ENCODE data around the gene TM9SF4. TPM values are rescaled to one million over a fixed set of nuclear protein-coding genes. Genes with fewer than 3 reads are reported as not detected.

Gene TM9SF4
- total RNA-seq, 2 donors from 2014 or later, result 76.7 to 79.9 TPM

GRCh38 chr20:32079655-32080109, 29.8 kb upstream of the TM9SF4 start:
- Histone ChIP-seq H3K4me1 (no peaks in the 10 kb centered on the region), H3K4me3 (no peak overlapping the region), H3K27ac (no peak overlapping the region), H3K36me3 (no peaks in the 10 kb centered on the region), H3K27me3 (no peaks in the 10 kb centered on the region), H3K9me3 (no peaks in the 10 kb centered on the region), H3K9ac (ENCODE audit: low read depth in 2 of 2, low read length in 2 of 2) (no peak overlapping the region)
- TF ChIP-seq CTCF (IDR thresholded peaks at IDR 0.05), result no peak
- intact Hi-C loops (cut with DNase I), result no loop called here
- no peak for DNase-seq

- no peaks in the 10 kb centered on the region for H3K9me3 ChIP-seq
- H3K9ac ChIP-seq (ENCODE audit: low read depth in 2 of 2, low read length in 2 of 2), result no peak overlapping the region
- no peak for DNase-seq
- no peak overlapping the region for H3K4me3 ChIP-seq
- no peaks in the 10 kb centered on the region for H3K36me3 ChIP-seq
- no peak for TF ChIP-seq CTCF (IDR thresholded peaks at IDR 0.05)
- intact Hi-C loops (cut with DNase I), result no loop called here
- no peaks in the 10 kb centered on the region for H3K27me3 ChIP-seq
- no peaks in the 10 kb centered on the region for H3K4me1 ChIP-seq
- no peak overlapping the region for H3K27ac ChIP-seq
These were observed 28.7 kb upstream of the TM9SF4 start for GRCh38 chr20:32080783-32081182.

- no peak for TF ChIP-seq CTCF (IDR thresholded peaks at IDR 0.05)
- Histone ChIP-seq H3K9ac (ENCODE audit: low read depth in 2 of 2, low read length in 2 of 2) (no peak overlapping the region), H3K27me3 (no peaks in the 10 kb centered on the region), H3K4me1 (no peaks in the 10 kb centered on the region), H3K4me3 (no peak overlapping the region), H3K9me3 (no peaks in the 10 kb centered on the region), H3K36me3 (no peaks in the 10 kb centered on the region), H3K27ac (no peak overlapping the region)
- intact Hi-C loops (cut with DNase I), result no loop called here
- DNase-seq, result no peak
These were observed 26.0 kb upstream of the TM9SF4 start for GRCh38 chr20:32083469-32083868.

- DNase-seq, result no peak
- TF ChIP-seq CTCF (IDR thresholded peaks at IDR 0.05), result no peak
- intact Hi-C loops (cut with DNase I), result no loop called here
- H3K9ac ChIP-seq (ENCODE audit: low read depth in 2 of 2, low read length in 2 of 2), result no peak overlapping the region
- H3K9me3 ChIP-seq, result no peaks in the 10 kb centered on the region
- H3K4me1 ChIP-seq, result no peaks in the 10 kb centered on the region
- no peaks in the 10 kb centered on the region for H3K27me3 ChIP-seq
- no peak overlapping the region for H3K4me3 ChIP-seq
- no peak overlapping the region for H3K27ac ChIP-seq
- no peaks in the 10 kb centered on the region for H3K36me3 ChIP-seq
These were observed 22.4 kb upstream of the TM9SF4 start for GRCh38 chr20:32087070-32087469.

GRCh38 chr20:32088759-32089158, 20.8 kb upstream of the TM9SF4 start:
- intact Hi-C loops (cut with DNase I), result no loop called here
- no peak for TF ChIP-seq CTCF (IDR thresholded peaks at IDR 0.05)

More at GRCh38 chr20:32088759-32089158, 20.8 kb upstream of the TM9SF4 start:
- Histone ChIP-seq H3K4me3 (no peak overlapping the region), H3K36me3 (no peaks in the 10 kb centered on the region), H3K27me3 (no peaks in the 10 kb centered on the region), H3K4me1 (no peaks in the 10 kb centered on the region), H3K9ac (ENCODE audit: low read depth in 2 of 2, low read length in 2 of 2) (no peak overlapping the region), H3K9me3 (no peaks in the 10 kb centered on the region), H3K27ac (no peak overlapping the region)
- no peak for DNase-seq

All from colonic mucosa (tissue), 4 donors.